ENCODE measurements around the gene ARL6IP1. TPM values are rescaled to one million over a fixed set of nuclear protein-coding genes. Genes with fewer than 3 reads are reported as not detected.

ARL6IP1 gene
- total and polyA plus RNA-seq, 2 of the 13 experiments (the other 11 are each of a cell fraction or from before 2014, with no cell fraction given), result 263 to 373 TPM

DNA sequence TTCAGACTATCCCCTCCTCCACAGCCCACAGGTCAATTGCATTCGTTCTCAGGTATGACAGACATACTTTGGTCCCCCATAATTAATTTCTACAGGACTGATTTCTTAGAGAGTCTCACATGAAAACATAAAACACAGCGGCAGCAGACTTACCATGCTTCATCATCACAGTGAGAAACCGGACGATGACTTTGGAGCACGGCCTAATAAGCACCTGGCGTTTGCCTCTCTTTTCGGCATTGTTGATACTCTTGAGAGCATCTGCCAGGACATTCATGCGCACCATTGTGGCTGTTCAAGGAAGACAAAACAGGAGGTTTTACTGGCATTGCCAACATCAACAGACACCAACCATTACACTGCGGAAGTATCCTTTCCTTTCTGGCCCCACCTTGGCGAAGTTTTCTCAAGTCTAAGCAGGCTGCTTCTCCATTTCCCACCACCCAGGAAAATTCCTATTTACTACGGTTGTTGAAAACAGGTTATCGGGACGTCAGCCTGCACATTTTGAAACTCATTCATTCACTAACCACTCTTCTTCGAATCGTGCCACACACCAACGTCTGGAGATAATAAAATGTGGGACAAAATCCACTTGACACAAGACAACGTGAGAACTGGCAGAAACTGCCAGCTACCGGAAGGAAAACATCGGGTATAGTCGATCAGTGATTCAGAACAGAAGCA is 12.4 kb downstream of the ARL6IP1 start (continued):
- TF ChIP-seq, protein P1, sequence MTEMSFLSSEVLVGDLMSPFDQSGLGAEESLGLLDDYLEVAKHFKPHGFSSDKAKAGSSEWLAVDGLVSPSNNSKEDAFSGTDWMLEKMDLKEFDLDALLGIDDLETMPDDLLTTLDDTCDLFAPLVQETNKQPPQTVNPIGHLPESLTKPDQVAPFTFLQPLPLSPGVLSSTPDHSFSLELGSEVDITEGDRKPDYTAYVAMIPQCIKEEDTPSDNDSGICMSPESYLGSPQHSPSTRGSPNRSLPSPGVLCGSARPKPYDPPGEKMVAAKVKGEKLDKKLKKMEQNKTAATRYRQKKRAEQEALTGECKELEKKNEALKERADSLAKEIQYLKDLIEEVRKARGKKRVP (CRISPR knock-in tag; IDR thresholded peaks at IDR 0.05), result no peak
- TF ChIP-seq, protein P2, sequence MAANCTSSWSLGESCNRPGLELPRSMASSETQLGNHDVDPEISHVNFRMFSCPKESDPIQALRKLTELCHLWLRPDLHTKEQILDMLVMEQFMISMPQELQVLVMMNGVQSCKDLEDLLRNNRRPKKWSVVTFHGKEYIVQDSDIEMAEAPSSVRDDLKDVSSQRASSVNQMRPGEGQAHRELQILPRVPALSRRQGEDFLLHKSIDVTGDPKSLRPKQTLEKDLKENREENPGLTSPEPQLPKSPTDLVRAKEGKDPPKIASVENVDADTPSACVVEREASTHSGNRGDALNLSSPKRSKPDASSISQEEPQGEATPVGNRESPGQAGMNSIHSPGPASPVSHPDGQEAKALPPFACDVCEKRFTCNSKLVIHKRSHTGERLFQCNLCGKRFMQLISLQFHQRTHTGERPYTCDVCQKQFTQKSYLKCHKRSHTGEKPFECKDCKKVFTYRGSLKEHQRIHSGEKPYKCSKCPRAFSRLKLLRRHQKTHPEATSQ (CRISPR knock-in tag; IDR thresholded peaks at IDR 0.05; ENCODE audit: borderline replicate concordance), result no peak; the same call in 1 of the 2 replicates
- TF ChIP-seq SIN3A (IDR thresholded peaks at IDR 0.05; ENCODE audit: borderline replicate concordance, low read depth, low read length) (peak; percentile 54; the same call in 1 of the 2 replicates), ZFP90 (CRISPR knock-in tag; IDR thresholded peaks at IDR 0.05; ENCODE audit: borderline replicate concordance) (peak; percentile 40; the same call in 1 of the 2 replicates), NFYB (CRISPR knock-in tag; IDR thresholded peaks at IDR 0.05) (no peak), ATF7 (IDR thresholded peaks at IDR 0.05) (no peak), ATF7 (CRISPR knock-in tag; IDR thresholded peaks at IDR 0.05) (no peak), SALL2 (CRISPR knock-in tag; IDR thresholded peaks at IDR 0.05) (no peak), PITX1 (CRISPR knock-in tag; IDR thresholded peaks at IDR 0.05) (no peak), ZNF264 (CRISPR knock-in tag; IDR thresholded peaks at IDR 0.05) (0 out of 2 replicates have a peak, but pooled peaks have one; percentile 27), ZNF703 (CRISPR knock-in tag; IDR thresholded peaks at IDR 0.05; ENCODE audit: borderline replicate concordance) (no peak), ZNF83 (CRISPR knock-in tag; IDR thresholded peaks at IDR 0.05; ENCODE audit: borderline replicate concordance) (no peak), PAX8 (CRISPR knock-in tag; IDR thresholded peaks at IDR 0.05; ENCODE audit: borderline replicate concordance) (no peak), ZNF879 (CRISPR knock-in tag; IDR thresholded peaks at IDR 0.05) (no peak), GABPA (IDR thresholded peaks at IDR 0.05; ENCODE audit: low read depth, low read length) (no peak), GABPA (CRISPR knock-in tag; IDR thresholded peaks at IDR 0.05; ENCODE audit: low read depth) (no peak), ZNF563 (CRISPR knock-in tag; IDR thresholded peaks at IDR 0.05) (no peak)
- TF ChIP-seq, protein P3, sequence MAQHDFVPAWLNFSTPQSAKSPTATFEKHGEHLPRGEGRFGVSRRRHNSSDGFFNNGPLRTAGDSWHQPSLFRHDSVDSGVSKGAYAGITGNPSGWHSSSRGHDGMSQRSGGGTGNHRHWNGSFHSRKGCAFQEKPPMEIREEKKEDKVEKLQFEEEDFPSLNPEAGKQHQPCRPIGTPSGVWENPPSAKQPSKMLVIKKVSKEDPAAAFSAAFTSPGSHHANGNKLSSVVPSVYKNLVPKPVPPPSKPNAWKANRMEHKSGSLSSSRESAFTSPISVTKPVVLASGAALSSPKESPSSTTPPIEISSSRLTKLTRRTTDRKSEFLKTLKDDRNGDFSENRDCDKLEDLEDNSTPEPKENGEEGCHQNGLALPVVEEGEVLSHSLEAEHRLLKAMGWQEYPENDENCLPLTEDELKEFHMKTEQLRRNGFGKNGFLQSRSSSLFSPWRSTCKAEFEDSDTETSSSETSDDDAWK (CRISPR knock-in tag; IDR thresholded peaks at IDR 0.05), result no peak
- TF ChIP-seq, protein P4, sequence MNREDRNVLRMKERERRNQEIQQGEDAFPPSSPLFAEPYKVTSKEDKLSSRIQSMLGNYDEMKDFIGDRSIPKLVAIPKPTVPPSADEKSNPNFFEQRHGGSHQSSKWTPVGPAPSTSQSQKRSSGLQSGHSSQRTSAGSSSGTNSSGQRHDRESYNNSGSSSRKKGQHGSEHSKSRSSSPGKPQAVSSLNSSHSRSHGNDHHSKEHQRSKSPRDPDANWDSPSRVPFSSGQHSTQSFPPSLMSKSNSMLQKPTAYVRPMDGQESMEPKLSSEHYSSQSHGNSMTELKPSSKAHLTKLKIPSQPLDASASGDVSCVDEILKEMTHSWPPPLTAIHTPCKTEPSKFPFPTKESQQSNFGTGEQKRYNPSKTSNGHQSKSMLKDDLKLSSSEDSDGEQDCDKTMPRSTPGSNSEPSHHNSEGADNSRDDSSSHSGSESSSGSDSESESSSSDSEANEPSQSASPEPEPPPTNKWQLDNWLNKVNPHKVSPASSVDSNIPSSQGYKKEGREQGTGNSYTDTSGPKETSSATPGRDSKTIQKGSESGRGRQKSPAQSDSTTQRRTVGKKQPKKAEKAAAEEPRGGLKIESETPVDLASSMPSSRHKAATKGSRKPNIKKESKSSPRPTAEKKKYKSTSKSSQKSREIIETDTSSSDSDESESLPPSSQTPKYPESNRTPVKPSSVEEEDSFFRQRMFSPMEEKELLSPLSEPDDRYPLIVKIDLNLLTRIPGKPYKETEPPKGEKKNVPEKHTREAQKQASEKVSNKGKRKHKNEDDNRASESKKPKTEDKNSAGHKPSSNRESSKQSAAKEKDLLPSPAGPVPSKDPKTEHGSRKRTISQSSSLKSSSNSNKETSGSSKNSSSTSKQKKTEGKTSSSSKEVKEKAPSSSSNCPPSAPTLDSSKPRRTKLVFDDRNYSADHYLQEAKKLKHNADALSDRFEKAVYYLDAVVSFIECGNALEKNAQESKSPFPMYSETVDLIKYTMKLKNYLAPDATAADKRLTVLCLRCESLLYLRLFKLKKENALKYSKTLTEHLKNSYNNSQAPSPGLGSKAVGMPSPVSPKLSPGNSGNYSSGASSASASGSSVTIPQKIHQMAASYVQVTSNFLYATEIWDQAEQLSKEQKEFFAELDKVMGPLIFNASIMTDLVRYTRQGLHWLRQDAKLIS (CRISPR knock-in tag; IDR thresholded peaks at IDR 0.05), result peak; percentile 6; the same call in 1 of the 2 replicates
- TF ChIP-seq, protein P5, sequence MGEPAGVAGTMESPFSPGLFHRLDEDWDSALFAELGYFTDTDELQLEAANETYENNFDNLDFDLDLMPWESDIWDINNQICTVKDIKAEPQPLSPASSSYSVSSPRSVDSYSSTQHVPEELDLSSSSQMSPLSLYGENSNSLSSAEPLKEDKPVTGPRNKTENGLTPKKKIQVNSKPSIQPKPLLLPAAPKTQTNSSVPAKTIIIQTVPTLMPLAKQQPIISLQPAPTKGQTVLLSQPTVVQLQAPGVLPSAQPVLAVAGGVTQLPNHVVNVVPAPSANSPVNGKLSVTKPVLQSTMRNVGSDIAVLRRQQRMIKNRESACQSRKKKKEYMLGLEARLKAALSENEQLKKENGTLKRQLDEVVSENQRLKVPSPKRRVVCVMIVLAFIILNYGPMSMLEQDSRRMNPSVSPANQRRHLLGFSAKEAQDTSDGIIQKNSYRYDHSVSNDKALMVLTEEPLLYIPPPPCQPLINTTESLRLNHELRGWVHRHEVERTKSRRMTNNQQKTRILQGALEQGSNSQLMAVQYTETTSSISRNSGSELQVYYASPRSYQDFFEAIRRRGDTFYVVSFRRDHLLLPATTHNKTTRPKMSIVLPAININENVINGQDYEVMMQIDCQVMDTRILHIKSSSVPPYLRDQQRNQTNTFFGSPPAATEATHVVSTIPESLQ (CRISPR knock-in tag; conservative IDR thresholded peaks at IDR 0.05), result no peak
